HG02970 (cell line): ENCODE data around the gene SPEF2.
"Not testable (repeated sequence)": the region's sequence is repeated elsewhere in the genome, so short reads cannot be mapped to it uniquely, and the experiment has no call there.

Experiments used
- ATAC-seq: cut with Tn5 transposase; IDR thresholded peaks from one replicate; pipeline ENCODE4 v1.9.1; 2021; ENCODE audit warnings: mild to moderate bottlenecking, moderate library complexity, moderate number of reproducible peaks; ENCODE audit not compliant: unreplicated experiment, low FRiP score

SPEF2 gene

DNA sequence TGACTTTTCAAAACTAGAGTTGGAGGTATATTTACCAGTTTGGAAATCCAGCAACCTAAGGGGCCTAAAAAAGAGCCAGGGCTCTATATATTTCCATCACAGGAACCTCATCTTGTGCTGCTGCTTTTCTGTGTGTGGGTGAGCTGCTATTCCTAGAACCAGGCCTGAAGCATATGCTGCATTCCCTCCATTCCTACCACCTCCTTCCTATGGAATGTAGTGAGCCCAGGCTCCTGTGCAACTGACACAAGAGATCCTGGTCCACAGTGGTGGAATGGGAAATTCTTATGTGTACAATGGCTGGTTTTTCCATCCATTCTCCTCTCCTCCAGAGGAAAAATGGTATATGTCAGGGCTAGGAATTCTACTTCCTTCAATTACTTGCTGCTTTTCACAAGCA is 39.1 kb downstream of the SPEF2 start:
- ATAC-seq = no peak

DNA sequence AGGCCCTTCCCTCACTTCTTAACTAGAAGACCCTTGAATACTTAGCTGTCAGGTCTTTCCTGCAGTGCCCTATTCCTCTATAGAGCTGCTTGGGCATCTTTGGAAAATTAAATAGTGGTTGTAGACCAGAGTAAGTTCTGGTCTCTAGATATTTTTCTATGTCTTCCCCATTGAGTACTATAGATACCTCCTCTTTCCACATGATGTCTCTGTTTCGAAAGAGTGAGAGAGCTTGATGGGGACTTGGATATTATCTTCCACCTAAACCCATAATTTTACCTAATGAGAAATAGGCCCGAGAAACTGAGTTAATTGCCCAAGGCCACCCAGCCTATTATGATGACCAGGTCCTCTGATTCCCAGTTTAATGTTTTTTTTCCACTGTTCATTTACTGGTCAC is 40.2 kb downstream of the SPEF2 start:
- no peak for ATAC-seq

GRCh38 chr5:35659556-35659955 is 41.9 kb downstream of the SPEF2 start:
- ATAC-seq = no peak

DNA sequence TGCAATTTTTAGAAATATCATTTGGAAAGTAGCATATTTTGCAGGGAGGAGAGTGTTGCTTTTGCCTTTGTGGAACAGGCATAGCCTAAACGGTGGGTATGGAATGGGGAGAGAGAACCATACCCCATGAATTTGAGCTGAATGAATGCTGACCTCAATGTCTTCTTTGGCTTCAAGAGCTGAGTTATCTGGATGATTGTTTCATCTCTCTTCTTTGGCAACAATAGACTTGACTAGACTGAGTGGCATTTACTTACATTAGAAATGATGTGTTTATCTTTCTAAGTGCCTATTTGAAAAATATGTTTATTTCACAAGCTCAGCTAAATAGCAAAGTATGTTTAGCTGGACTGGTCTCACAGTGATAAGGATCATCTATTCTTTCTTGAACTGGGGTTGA is 42.8 kb downstream of the SPEF2 start:
- no peak for ATAC-seq

GRCh38 chr5:35664584-35664983 is 46.9 kb downstream of the SPEF2 start:
- no peak for ATAC-seq

- no peak for ATAC-seq
These were observed 47.4 kb downstream of the SPEF2 start for GRCh38 chr5:35665096-35665495.

DNA sequence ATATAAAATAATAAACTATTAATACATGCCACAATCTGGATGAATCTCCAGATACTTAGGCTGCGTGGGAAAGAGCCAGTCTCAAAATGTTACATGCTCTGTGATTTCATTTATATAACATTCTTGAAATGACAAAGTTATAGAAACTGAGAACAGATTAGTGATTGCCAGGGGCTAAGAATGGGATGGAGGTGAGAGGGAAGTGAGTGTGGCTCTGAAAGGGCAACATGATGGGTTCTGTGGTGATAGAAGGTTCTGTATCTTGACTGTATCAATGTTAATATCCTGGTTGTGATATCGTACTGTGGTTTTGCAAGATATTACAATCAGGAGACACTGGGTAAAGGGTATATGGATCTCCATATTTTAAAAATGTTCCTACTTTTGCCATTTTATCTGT is 50.7 kb downstream of the SPEF2 start:
- ATAC-seq = no peak

DNA sequence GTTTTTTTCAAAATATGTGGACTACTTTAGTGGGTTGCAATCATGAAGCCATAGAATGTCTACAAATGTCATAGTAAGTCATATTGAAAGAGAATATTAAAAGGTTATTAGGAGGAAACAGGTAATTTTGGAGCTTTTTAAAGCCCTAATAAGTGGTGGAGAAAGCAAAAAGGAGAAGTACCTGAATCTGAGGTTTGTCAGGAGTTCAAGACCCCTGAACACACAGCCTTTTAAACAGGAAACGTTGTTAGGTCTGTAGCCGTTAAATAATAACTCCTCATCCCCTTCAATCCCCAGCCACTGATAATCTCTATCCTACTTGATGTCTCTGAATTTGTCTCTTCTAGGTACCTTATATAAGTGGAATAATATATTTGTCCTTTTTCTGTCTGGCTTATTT is 51.1 kb downstream of the SPEF2 start:
- ATAC-seq = no peak

- ATAC-seq = no peak
These were observed 54.1 kb downstream of the SPEF2 start for GRCh38 chr5:35671541-35672295.

GRCh38 chr5:35672296-35672655 is 54.6 kb downstream of the SPEF2 start:
- not testable (repeated sequence) for ATAC-seq

GRCh38 chr5:35672995-35673394 is 55.3 kb downstream of the SPEF2 start:
- no peak for ATAC-seq

DNA sequence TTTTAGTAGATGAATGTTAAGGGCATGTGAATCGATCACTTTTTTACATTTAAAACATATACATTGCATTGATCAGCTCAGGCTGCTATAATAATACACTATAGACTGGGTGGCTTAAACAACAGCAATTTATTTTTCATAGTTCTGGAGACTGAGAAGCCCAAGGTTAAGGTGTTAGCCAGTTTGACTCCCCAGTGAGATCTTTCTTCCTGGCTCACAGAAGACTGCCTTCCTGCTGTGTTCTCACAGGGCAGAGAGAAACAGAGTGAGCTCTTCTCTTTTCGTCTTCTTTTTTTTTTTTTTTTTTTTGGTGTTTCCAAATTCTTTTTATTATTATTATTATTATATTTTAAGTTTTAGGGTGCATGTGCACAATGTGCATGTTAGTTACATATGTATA is 56.4 kb downstream of the SPEF2 start:
- ATAC-seq = no peak

- no peak for ATAC-seq
These were observed 57.7 kb downstream of the SPEF2 start for GRCh38 chr5:35675392-35675791.

- no peak for ATAC-seq
These were observed 60.2 kb downstream of the SPEF2 start for GRCh38 chr5:35677878-35678277.

GRCh38 chr5:35678661-35679060 is 61.0 kb downstream of the SPEF2 start:
- ATAC-seq = no peak

- no peak for ATAC-seq
These were observed 61.7 kb downstream of the SPEF2 start for GRCh38 chr5:35679357-35679756.

DNA sequence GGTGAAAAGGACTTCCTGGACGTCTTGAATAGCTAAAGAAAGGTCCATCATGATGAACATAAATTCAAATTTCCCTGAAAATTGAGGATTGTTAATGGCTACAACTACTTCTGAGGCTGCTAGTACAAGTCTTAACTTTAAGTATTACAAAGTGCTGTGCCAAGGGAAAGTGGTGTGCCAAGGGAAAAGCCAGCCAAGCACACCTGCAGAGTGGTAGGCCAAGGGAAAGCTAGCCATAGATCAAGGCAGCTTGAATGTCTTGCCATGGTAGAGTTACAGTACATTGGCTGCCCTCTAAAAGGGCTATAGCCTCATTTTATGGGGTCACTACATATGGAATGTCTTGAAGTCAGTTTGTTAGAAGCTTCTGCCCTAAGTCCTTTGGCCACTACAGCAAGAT is 64.2 kb downstream of the SPEF2 start:
- ATAC-seq = no peak

GRCh38 chr5:35683466-35683865 is 65.8 kb downstream of the SPEF2 start:
- ATAC-seq = no peak

DNA sequence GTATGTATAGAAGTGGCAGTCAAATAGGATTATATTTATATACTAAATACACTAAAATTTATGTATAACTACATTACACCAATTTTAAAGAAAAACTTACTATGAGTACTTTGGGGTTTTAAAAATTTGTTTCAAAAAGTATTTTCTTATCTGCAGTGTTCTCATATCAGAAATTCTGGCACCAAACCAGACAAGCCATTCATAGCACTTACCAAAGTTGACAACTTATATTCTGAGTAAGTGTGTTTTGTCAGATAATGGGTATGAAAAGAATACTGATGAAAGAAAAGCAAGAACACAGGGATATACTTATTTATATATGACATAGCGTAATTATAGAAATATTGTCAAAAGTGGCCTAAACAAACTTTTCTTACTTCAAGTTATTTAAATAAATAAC is 67.5 kb downstream of the SPEF2 start:
- no peak for ATAC-seq

GRCh38 chr5:35687961-35688360 is 70.3 kb downstream of the SPEF2 start:
- no peak for ATAC-seq

- ATAC-seq = no peak
These were observed 76.8 kb downstream of the SPEF2 start for GRCh38 chr5:35694481-35694880.

GRCh38 chr5:35698047-35698808 is 80.6 kb downstream of the SPEF2 start:
- no peak for ATAC-seq
